ENCODE measurements around the gene DAB2IP.

Gene DAB2IP

GRCh38 chr9:121648172-121648571 is 3.3 kb upstream of the DAB2IP start:
- TF ChIP-seq CTCF (IDR thresholded peaks at IDR 0.05; ENCODE audit: unreplicated experiment in 3 of 3) = no peak
- Mint-ChIP-seq H3K9me3 (no peaks in the 10 kb centered on the region), H3K36me3 (ENCODE audit: low read depth) (peaks cover 3% of the 10 kb centered on the region), H3K27me3 (ENCODE audit: low read depth) (no peaks in the 10 kb centered on the region), H3K27ac (peak overlapping the region; percentile 97 to 98 (median 97)), H3K4me3 (no peak overlapping the region), H3K4me1 (peaks cover 69% of the 10 kb centered on the region)

GRCh38 chr9:121648799-121649198 is 2.6 kb upstream of the DAB2IP start:
- H3K36me3 Mint-ChIP-seq (ENCODE audit: low read depth) = no peaks in the 10 kb centered on the region
- peaks cover 74% of the 10 kb centered on the region for H3K4me1 Mint-ChIP-seq
- H3K9me3 Mint-ChIP-seq = no peaks in the 10 kb centered on the region
- H3K27me3 Mint-ChIP-seq (ENCODE audit: low read depth) = no peaks in the 10 kb centered on the region
- no peak for TF ChIP-seq CTCF (IDR thresholded peaks at IDR 0.05; ENCODE audit: unreplicated experiment in 3 of 3)
- H3K4me3 Mint-ChIP-seq = peak overlapping the region; percentile 40 to 66 (median 40)
- H3K27ac Mint-ChIP-seq = peak overlapping the region; percentile 97 to 98 (median 97)

GRCh38 chr9:121649476-121650216 is 1.8 kb upstream of the DAB2IP start:
- Mint-ChIP-seq H3K4me3 (peak overlapping the region; percentile 77 to 92 (median 89)), H3K9me3 (no peaks in the 10 kb centered on the region), H3K27ac (peak overlapping the region; percentile 97 to 98 (median 97)), H3K27me3 (ENCODE audit: low read depth) (no peaks in the 10 kb centered on the region), H3K36me3 (ENCODE audit: low read depth) (no peaks in the 10 kb centered on the region), H3K4me1 (peaks cover 76% of the 10 kb centered on the region)
- no peak for TF ChIP-seq CTCF (IDR thresholded peaks at IDR 0.05; ENCODE audit: unreplicated experiment in 3 of 3)

GRCh38 chr9:121650217-121651007 is 1.0 kb upstream of the DAB2IP start:
- H3K9me3 Mint-ChIP-seq = no peaks in the 10 kb centered on the region
- H3K36me3 Mint-ChIP-seq (ENCODE audit: low read depth) = no peaks in the 10 kb centered on the region
- TF ChIP-seq CTCF (IDR thresholded peaks at IDR 0.05; ENCODE audit: unreplicated experiment in 3 of 3) = no peak
- H3K4me3 Mint-ChIP-seq = peak overlapping the region; percentile 77 to 92 (median 89)
- peak overlapping the region; percentile 97 to 98 (median 97) for H3K27ac Mint-ChIP-seq
- peaks cover 72% of the 10 kb centered on the region for H3K4me1 Mint-ChIP-seq
- no peaks in the 10 kb centered on the region for H3K27me3 Mint-ChIP-seq (ENCODE audit: low read depth)

GRCh38 chr9:121651008-121651294 is 483 bp upstream of the DAB2IP start:
- H3K27me3 Mint-ChIP-seq (ENCODE audit: low read depth) = no peaks in the 10 kb centered on the region
- peak overlapping the region; percentile 97 to 98 (median 97) for H3K27ac Mint-ChIP-seq
- peaks cover 69% of the 10 kb centered on the region for H3K4me1 Mint-ChIP-seq
- peak overlapping the region; percentile 77 to 92 (median 89) for H3K4me3 Mint-ChIP-seq
- no peak for TF ChIP-seq CTCF (IDR thresholded peaks at IDR 0.05; ENCODE audit: unreplicated experiment in 3 of 3)
- no peaks in the 10 kb centered on the region for H3K36me3 Mint-ChIP-seq (ENCODE audit: low read depth)
- no peaks in the 10 kb centered on the region for H3K9me3 Mint-ChIP-seq

Measured in nephron (organoid).